ENCODE measurements around the gene PKD1L1.
"Not testable (repeated sequence)": the region's sequence is repeated elsewhere in the genome, so short reads cannot be mapped to it uniquely, and the experiment has no call there.

The PKD1L1 gene

DNA sequence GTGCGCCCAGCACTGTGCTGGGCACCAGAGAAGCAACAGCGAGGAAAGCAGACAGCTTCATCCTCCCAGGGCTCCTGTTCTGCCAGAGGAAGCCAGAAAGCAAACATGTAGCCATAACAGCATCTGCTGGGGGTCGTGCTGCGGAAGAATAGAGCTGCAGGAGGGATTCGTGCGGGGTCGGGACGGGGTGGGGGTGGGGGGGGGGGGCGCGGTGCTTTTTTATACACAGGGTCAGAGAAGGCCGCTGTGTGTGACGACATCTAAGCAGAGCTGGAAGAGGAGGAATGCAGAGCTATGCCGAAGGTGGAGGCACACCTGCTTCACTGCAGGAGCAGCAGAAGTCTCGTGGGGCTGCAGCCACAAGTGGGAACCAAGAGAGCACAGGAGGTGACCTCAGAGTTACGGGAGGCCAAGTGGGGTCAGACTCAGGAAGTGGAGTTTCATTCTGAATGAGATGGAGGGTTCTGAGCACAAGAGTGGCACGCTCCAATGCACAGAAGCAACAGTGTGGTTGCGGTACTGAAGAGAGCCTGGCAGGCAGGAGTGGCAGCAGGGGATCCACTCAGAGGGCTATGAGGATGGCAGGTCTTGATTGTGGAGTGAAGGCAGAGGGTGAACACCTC lies 11.1 kb downstream of the PKD1L1 start:
- no peak for DNase-seq

DNA sequence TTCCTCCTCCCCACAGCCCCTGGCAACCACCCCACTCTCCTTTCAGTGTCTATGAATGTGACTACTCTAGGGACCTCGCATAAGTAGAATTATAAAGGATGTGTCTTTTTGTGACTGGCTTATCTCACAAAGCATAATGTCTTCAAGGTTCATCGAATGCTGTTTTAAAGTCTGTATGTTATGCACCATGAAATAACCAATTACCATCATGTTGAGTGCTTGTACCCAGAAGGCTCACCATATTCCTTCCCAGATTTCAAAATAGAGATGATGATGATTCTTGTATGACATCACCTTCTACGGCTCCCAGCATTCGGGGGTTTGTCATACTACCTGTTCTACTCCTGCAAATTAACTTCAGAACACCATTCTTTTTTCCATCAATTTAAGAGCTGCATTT lies 11.9 kb downstream of the PKD1L1 start:
- DNase-seq: no peak

DNA sequence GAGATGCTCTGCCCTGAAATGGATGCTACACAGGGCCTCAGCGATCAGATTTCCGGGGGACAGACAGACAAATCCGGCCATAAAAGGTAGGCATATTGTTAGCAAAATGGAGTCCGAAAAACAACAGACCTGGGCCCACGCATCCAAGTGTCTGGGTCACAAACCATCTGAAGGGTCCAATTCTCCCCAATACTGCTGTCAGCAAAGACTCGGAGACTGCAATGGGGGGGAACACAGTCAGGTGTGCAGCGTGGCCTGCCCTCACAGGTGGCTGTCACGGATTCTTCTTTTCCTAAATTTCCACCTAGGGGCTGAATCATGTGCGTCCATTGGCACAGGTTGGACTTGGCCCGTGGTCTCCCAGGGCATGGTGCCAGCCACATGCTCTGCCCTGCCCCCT lies 12.9 kb downstream of the PKD1L1 start:
- no peak for DNase-seq

DNA sequence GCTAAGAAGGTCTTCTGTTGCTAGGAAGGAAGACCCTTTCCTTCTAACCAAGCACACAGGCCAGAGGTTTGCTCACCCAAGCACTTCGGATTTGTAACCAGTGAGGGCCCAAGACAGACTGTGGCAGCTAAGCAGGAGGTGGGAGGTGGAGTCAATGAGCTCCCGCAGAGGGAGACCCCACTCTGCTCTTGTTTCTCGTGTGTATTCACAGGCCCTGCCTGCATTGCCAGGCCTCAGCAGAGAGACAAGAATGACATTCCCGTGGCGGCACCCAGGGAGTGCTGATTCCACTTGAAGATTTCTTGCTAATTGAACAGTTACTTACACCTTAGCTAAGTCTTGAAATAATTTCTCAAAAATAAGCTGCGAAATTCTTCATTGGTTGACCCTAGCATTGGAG lies 13.4 kb downstream of the PKD1L1 start:
- no peak for DNase-seq

DNA sequence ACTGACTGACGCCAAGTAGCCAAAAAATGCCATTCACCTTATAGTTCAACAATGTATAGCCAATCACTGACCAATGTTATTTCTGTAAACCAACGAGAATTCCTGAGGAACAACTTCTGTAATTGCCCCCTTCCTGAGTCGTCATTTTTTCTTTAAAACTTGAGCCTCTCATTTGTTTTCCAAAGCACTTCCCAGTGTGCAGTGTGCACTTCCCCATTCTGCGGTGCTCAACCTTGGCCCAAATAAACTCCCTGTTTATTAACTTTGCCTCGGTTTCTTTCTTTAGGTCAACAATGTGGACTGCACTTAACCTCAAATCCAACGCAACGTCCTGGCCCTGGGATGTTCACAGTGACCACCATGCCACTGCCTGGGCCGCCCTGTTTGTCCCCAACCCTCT lies 15.1 kb downstream of the PKD1L1 start:
- no peak for DNase-seq

DNA sequence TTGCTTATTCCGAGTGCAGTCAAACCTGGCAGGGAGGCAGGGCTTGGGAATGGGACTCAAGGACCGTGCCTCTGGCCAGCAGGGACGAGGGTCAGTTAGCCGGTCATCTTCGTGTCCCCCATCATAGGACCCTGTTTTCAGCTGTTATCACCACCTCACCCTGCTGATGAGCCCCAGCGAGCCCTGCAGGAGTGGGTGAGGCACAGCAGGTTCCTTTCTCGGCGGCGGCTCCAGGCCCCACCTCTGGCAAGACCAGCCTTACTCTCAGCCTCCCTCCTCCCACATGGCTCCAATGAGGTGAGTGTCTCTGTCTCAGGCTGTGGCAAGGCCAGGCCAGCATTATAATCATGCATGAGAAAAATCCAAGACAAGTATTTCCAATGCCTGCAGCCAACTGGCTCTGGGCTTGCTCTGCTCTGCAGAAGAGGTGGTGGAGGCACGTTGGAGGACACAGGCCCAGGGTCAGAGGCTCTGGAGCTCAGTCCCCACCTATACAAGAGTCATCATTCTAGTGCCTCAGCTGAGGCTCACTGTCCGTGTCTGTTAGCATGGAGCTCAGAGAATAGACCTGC lies 15.7 kb downstream of the PKD1L1 start:
- DNase-seq: no peak

DNA sequence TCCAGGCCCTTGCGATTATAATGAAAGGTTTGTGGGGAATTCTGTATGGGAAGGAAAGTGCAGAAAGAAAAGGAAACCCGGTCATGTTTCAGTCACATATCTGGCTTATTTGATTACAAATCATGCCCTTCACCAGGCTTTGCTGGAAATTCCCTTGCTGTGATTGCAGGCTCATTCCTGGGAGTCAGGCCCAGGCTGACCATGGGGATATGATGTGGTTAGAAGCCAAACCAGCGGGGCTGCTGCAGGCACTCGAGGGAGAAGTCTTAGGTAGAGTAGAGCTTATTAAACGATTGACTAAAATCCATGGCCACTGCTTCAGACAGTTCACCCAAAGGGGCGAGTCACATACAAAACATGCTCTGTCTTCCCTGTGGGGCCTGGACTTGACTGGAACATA lies 16.2 kb downstream of the PKD1L1 start:
- DNase-seq: no peak

DNA sequence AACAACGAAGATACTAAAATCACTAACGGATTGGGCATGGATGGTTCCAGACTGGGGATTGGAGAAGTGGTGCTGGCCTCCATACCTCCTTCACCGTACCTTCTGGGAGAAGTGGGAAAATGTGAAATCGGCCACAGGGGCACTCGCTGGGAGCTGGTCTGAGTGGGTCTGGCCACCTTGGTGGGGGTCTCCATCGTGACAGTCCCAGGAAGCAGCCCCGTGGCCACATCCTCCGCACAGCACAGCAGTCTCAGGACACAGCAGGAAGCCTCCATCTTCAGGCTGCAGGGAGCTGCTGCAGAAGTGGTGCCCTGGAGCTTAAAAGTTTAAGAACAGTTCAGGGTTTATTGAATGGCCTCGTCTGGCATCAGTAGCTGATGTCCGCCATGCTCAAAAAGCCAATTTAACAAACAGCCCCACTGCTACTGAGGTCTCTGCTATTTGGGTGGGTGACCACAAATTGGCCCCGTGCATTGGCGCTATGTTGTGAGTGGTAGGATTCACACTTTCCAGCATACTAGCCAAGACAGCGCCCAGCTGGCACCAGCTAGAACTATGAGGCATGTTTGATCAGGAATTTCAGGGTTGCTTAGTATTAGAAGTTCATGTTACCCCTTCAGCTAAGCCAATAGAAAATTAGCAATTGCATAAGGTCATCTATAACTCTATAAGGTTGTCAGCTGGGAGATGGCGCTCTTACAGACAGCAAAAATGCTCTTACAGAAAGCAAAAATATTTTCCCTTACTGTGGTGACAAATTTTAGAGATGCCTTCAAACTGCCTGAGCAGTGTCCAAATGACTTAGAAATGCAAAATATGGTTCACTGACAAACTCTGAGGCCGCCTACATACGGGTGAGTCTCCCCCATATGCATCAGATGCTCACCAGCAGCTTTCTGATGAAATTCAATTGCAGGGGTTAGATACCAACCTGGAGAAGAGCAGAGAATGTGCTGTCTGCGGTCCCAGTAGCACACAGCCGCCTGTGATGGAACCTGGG lies 17.0 kb downstream of the PKD1L1 start:
- DNase-seq: no peak

DNA sequence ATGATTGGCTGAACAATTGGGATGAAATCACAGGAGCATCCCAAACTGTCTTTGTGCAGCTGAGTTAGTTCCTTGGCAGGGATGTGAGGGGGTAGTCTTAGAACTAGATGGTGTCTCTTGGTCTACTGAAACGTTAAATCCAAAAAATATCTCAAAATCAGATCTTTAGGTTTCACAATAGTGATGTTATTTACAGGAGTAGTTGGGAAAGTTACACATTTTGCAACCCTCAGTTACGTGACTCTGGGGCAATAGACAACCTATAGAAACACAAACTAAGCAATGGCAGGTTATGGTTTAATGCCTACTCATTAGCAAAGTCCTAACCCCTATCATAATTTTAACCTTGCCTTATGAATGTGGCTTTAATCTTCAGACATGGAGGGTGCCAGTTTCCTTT lies 24.0 kb downstream of the PKD1L1 start:
- DNase-seq: no peak

DNA sequence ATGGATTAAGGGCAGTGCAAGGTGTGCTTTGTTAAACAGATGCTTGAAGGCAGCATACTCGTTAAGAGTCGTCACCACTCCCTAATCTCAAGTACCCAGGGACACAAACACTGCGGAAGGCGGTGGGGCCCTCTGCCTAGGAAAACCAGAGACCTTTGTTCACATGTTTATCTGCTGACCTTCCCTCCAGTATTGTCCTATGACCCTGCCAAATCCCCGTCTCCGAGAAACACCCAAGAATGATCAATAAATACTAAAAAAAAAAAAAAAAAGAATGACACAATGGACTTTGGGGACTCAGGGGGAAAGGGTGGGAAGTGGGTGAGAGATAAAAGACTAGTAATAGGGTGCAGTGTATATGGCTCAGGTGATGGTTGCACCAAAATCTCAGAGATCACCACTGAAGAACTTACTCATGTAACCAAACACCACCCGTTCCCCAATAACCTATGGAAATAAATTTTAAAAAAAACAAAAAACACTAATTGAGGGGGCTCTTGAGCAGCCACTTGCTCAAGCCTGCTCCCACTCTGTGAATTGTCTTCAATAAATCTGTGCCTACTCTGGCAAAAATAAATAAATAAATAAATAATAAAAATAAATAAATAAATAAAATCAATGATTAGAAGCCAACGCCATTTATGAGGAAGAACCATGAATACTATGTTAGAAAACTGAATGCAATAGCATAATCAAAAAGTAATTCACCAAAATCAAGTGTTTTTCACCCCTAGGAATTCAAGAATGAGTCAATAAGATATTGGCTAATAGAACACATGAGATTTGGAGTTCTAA lies 25.0 kb downstream of the PKD1L1 start:
- not testable (repeated sequence) for DNase-seq

DNA sequence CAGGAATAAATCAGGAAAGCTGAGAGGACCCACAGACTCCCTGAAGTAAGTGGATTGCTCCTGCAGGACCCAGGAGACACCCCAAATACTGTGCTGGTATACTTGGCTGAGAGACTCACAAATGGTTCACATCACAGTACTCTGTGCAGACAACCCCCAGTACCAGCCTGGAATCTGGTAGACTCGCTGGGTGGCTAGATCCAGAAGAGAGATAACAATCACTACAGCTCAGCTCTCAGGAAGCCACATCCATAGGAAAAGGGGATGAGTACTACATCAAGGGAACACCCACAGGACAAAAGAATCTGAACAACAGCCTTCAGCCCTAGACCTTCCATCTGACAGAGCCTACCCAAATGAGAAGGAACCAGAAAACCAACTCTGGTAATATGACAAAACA lies 31.8 kb downstream of the PKD1L1 start:
- DNase-seq: not testable (repeated sequence)

DNA sequence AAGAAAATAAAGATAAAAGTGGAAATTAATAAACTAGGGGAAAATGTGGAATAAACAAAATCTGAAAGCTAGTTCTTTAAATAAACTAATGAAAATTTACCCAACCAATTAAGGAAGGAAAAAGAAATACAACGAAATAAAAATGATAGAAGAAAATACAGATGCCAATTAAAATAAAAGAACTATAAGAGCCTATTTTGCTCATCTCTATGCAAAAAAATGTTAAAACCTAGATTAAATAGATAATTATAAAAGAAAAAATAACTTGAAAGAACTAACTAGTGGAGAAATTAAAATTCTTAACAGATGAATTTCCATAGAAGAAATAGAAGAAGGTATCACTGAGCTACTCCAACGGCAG lies 32.7 kb downstream of the PKD1L1 start:
- no peak for DNase-seq

DNA sequence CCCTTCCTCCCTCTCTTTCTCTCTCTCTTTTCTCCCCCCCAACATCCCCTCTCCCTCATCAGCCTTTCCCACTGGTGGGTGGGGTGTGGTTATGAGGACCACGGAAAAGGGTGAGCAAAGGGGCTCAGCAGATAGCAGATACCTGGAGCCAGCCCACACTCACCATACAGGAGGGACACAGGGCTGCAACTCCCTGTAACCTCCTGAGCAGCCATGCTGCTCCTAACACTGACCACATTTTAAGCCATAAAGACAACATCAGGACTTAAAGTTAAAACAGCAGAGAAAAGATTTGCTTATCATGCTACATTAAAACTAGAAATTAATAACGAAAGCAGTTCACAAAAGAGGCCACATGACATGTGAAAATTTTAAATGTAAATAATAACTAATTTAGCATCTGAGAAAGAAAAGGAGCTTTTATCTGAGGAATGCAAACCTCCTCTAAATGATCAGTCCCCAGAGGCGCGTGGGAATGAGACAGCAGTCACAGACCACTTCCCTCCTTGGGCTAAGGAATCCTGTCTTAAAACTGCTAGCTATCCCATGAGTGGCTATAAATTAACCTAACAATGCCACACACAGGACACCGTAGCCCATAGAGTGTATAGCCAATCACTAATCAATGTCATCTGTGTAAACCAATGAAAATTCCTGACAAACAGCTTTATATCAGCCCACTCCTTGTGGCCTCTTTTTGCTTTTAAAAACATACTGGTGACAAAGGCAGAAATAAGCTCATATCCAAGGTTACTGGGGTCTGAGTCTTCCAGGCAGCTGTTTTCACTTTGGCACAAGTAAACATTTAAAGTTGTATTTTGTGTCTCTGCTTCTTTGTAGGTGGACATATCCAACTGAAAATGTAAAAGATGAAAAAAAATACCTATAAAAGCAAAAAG lies 33.3 kb downstream of the PKD1L1 start:
- DNase-seq: no peak

DNA sequence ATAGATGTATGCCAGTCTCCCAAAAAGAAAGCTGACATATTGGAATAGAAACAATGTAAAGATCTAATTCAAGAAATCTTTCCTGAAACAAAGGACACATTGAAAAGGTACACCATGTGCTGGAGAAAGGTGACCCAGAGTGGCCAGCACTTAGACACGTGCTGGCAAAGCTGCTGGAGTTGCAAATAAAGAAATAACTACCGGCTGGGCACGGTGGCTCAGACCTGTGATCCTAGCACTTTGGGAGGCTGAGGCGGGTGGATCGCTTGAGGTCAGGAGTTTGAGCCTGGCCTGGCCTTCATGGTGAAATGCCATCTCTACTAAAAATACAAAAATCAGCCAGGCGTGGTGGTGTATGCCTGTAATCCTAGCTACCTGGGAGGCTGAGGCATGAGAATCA lies 35.9 kb downstream of the PKD1L1 start:
- no peak for DNase-seq

DNA sequence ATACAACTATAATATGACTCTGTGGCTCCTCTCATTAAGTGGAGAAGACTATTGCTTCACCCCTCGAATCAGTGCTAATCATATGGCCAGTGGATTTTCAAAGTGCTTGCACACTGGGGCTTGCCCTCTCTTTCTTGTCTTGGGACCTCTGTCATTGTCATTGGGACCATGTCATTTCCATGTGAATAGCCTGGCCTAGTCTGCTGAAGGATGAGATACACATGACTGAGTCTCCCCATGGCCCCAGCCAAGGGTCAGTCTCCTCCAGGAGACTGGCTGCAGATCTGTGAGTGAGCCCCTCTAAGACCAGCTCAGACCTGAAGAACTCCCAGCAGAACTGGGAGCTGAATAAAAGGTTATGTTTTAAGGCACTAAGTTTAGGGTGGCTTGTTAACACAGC lies 39.5 kb downstream of the PKD1L1 start:
- no peak for DNase-seq

DNA sequence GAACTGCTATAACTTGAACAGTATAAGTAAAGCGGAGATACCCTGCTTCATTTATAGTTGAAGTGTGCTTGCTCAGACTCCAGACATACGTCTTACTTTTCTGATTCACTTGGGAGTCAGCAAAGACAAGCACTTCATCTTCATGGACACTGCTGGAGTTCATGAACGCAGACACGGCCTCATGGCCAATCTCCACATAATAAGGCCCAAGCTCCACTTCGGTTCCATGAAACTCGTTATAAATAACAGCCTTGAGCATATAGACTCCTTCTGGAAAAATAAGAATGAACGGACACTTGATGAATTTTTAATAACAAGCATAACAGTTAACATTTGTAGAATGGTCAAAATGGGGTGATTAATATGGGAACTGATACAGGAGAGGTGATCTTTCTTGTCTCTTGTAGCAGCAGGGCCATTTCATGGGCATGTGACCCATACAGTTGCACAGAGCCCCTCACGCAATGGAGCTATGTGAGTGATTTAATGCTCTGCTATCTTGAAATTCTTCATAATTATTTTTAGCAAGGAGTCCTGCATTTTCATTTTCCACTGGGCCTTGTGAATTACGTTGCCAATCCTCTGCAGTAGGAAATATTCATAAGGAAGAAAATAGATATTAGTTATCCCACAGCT lies 40.2 kb downstream of the PKD1L1 start:
- DNase-seq: no peak

DNA sequence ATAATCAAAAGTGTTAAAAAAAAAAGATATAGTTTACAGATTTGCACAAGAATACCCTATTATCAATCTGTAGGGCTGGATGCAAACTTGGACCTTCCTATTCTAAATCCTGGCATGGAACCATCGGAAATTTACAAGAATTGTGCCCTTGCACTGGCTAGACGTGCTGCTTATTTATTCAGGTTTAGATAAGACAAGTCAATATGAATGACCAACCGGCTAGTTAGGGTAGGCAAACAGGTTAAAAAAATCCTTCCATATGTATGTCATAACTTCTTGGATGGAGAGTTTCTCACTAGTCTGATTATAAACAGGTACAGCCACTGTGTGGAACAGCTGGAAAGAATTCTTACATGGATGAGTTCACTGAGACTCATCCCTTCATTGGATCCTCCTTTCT lies 41.4 kb downstream of the PKD1L1 start:
- DNase-seq: no peak

DNA sequence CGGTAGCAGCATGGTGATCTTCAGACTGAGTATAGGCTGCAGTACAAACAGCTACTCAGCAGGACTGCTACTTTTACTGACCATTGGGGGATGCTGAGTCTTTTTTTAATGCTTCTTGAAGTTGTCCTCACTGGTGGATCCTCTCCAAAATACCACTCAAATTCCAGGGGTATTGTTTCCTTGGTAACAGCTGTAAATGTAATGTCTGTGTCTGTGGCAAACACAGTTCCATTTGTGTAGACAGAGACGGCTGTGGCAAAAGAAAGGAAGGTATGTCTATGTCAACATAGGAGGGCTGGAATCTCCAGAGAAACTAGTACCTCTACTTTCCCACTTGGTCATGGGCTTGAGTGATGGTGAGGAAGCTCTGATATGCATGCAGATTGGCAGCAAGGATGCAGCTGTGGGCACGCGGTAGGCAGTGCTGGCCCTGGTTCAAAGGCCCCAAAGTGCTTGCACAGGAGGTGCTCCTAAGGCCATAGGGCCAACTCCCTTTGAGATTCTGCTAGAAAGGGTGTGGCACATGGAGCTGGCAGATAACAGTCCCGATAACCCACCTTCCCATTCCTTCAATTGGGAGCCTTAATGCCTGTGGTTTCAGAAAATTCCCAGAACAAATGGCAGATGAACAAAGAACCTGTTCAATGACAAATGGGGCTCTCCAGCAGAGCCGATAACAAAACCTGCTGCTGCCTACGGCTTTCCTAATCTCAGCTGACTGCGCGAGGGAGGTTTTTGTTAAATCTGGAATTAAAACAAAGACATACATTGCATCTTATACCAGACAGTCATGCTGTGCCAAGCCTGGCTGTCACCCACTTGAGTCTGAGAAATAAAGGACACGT lies 43.0 kb downstream of the PKD1L1 start:
- DNase-seq: no peak

DNA sequence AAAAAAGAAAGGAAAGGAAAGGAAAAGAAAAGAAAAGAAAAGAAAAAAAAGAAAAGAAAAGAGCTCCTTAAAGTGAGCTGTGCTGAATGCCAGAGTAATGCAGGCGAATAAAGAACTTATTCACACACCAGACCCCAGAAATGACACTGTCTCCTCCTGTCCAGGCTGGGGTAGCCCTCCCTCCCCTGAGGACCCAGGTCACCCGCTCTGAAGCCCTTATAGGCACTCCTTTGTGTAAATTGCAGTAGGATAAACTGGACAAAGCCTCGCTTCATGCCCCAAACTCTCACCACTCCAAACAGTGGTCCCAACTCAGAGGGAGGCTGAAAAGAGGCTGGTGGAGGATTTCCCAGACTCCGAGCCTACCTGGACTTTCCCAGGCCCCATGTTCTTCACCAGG lies 46.3 kb downstream of the PKD1L1 start:
- no peak for DNase-seq

DNA sequence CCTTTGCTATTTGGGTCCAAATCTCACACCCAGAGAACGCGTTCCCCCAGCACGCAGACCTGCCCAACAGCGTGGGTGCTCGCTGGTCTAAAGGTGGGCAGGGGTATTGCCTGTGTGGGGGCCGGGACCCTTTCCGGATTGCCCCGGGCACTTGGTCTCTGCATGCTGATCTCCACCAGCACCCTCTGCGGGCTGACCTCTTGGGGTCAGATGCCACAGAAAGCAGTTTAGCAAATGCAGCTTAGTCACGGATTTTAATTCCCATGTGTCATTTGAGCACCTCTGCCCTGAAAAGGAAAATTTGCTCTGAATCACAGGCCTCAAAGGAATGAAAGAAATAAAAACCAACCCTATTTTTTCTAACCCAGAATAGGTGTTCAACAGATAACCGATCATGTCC lies 46.7 kb downstream of the PKD1L1 start:
- no peak for DNase-seq

DNA sequence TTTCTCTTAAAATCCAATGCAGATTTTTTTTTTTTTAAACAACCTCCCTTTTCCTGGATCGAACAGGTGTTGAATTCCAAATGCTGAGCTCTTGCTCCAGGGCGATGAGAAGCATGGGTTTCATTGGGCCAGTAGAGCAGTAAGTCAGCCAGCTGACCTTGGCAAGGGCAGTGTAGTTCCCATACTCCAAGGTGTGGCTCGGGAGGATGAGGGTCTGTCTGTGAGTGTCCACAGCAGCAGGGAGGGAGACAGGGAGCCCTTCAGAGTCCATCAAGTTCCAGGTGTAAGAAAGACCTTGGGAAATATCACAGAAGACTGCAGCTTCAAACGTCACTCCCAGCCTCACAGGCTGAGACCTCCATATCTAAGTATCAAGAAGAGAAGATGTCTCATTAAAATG lies 50.4 kb downstream of the PKD1L1 start:
- no peak for DNase-seq

Measured in GDM1 (cell line).